Spleen (tissue), 11 donors: ENCODE results near the gene PKMYT1. TPM values are rescaled to one million over a fixed set of nuclear protein-coding genes. Genes with fewer than 3 reads are reported as not detected.

ENCODE experiments used
- DNase-seq: peaks from one replicate; pipeline ENCODE4 v3.0.0-alpha.2; 2020
- H3K27ac ChIP-seq, 8 donors: fragments of 200-600 bp; sonication (generic) in 7 of 8; 1 replicate in 4 of 8; 2 replicates in 4 of 8; pipeline versions ENCODE4 v1.5.0 to v1.8.0; 2016 to 2021; ENCODE audit warnings: inconsistent platforms in 4 of 8, mild to moderate bottlenecking in 4 of 8, moderate library complexity in 1 of 8
- H3K27me3 ChIP-seq, 7 donors: fragments of 200-600 bp; sonication (generic) in 6 of 7; replicated peaks in 1 of 7; 1 replicate in 4 of 7; 2 replicates in 3 of 7; pipeline versions ENCODE4 v1.5.0 to v1.8.0; 2016 to 2021; ENCODE audit warnings: inconsistent platforms in 3 of 7, mild to moderate bottlenecking in 1 of 7
- H3K36me3 ChIP-seq, 6 donors: fragments of 200-600 bp; sonication (generic) in 5 of 6; 1 replicate in 4 of 6; 2 replicates in 2 of 6; pipeline versions ENCODE4 v1.5.0 to v1.8.0; 2016 to 2021; ENCODE audit warnings: inconsistent platforms in 2 of 6
- H3K4me1 ChIP-seq, 6 donors: fragments of 200-600 bp; sonication (generic) in 5 of 6; 1 replicate in 3 of 6; 2 replicates in 3 of 6; pipeline versions ENCODE4 v1.5.0 to v1.8.0; 2016 to 2021; ENCODE audit warnings: inconsistent platforms in 3 of 6
- H3K4me3 ChIP-seq, 8 donors: fragments of 200-600 bp; sonication (generic) in 7 of 8; 1 replicate in 4 of 8; 2 replicates in 4 of 8; pipeline versions ENCODE4 v1.5.0 to v1.8.0; 2016 to 2021; ENCODE audit warnings: inconsistent platforms in 4 of 8, mild to moderate bottlenecking in 4 of 8, moderate library complexity in 2 of 8
- H3K9me3 ChIP-seq, 8 donors: fragments of 200-600 bp; sonication (generic) in 7 of 8; 1 replicate in 4 of 8; 2 replicates in 4 of 8; pipeline versions ENCODE4 v1.5.0 to v1.8.0; 2016 to 2021; ENCODE audit warnings: inconsistent platforms in 4 of 8
- CTCF ChIP-seq, 11 experiments: fragments of 200-600 bp in 7 of 11; fragments of 450-650 bp in 4 of 11; sonication (generic) in 4 of 11; IDR thresholded peaks in 8 of 11; conservative IDR thresholded peaks in 3 of 11; 1 replicate in 7 of 11; 2 replicates in 4 of 11; pipeline versions ENCODE4 v1.4.0 to v1.8.0; 2016 to 2021; ENCODE audit warnings: antibody characterized with exemption in 11 of 11, inconsistent platforms in 4 of 11, mild to moderate bottlenecking in 1 of 11
- POLR2A ChIP-seq, 3 donors: fragments of 450-650 bp; IDR thresholded peaks; one replicate each; pipeline ENCODE4 v1.5.1; 2017; ENCODE audit warnings: antibody characterized with exemption in 3 of 3, mild to moderate bottlenecking in 1 of 3
- POLR2AphosphoS5 ChIP-seq, 3 donors: sonication (generic); formaldehyde crosslinking; IDR thresholded peaks; one replicate each; pipeline ENCODE4 v1.5.1; 2017; ENCODE audit warnings: antibody characterized with exemption in 3 of 3
- WGBS, 5 donors: extraction: QIAGEN DNeasy Blood & Tissue Kit in 3 of 5; methylation state at CpG; one replicate each; pipeline versions ENCODE4 v1.1.5 to v1.1.7; 2013 to 2018; 5-methylcytosine and 5-hydroxymethylcytosine counted together
- intact Hi-C: fragments of 100-400 bp; cut with DNase I; formaldehyde crosslinking; loops from one replicate; pipeline ENCODE4 v1.15.0; 2023; ENCODE audit warnings: low total_unique reads
- polyA plus RNA-seq, 3 donors: library from polyadenylated mRNA; stranded (reverse); fragments of 200-250 nt; gene quantifications; one replicate each; pipeline ENCODE4 v1.2.1, GENCODE V29; 2013
- total RNA-seq, 7 donors: library from RNA; depleted of rRNA in 3 of 7; stranded (reverse); fragments of >200 nt in 3 of 7; fragmentation: NEBNext Ultra II Directional in 4 of 7; extraction: Animal tissue kit (Norgen Biotek cat#: 25700) in 4 of 7; gene quantifications; one replicate each; pipeline versions ENCODE4 v1.1.0 to v1.2.1, GENCODE V29; 2016 to 2021
- donor health status: healthy with polysubstance abuse.
- donor health status: DM: no; HTN: no; CAD: no; lungs with moderate emphysema.
- donor health status: DM: no; HTN: no; CAD: no.
- donor health status: Bipolar disorder and iron deficiency.
- donor health status: healthy.
- donor health status: DM: no; HTN: no; CAD: no.
- donor health status: DM: yes; HTN: yes; CAD: no.

The PKMYT1 gene
- total and polyA plus RNA-seq, 10 donors: 3.3 to 11.3 (median 6.2) TPM

- WGBS, 5 donors: 26 to 47% (median 33%) methylated on average over 12 to 13 of the region's 13 CpGs
- Histone ChIP-seq H3K27ac (peak overlapping the region in 7 of 8 donors; percentile 55 to 92 (median 83)), H3K9me3 (no peaks in the 10 kb centered on the region), H3K4me3 (peak overlapping the region in 4 of 8 donors; percentile 16 to 59 (median 23)), H3K36me3 (no peaks in the 10 kb centered on the region), H3K4me1 (peaks cover 18 to 72% (median 44%) of the 10 kb centered on the region in 6 donors), H3K27me3 (peaks cover 0 to 69% (median 15%) of the 10 kb centered on the region in 7 donors)
- TF ChIP-seq POLR2A (IDR thresholded peaks at IDR 0.05): no peak
- no peak for TF ChIP-seq POLR2AphosphoS5 (IDR thresholded peaks at IDR 0.05)
- intact Hi-C loops: no loop called here
- no peak for DNase-seq
Measured at GRCh38 chr16:3007059-3007956, 27.1 kb upstream of the PKMYT1 start.

GRCh38 chr16:3004781-3005284 is 24.6 kb upstream of the PKMYT1 start:
- peak in 1 of 3 donors; percentile 37 for TF ChIP-seq POLR2AphosphoS5 (IDR thresholded peaks at IDR 0.05)
- TF ChIP-seq POLR2A (IDR thresholded peaks at IDR 0.05): no peak
- DNase-seq: peak; percentile 89
- peak overlapping the region in 7 of 8 donors; percentile 21 to 92 (median 76) for H3K27ac ChIP-seq
- WGBS, 5 donors: 12 to 21% (median 20%) methylated on average over 19 to 25 of the region's 25 CpGs
- H3K4me1 ChIP-seq: peaks cover 18 to 62% (median 44%) of the 10 kb centered on the region in 6 donors
- H3K9me3 ChIP-seq: no peaks in the 10 kb centered on the region
- intact Hi-C loops: no loop called here
- peaks cover 0 to 58% (median 8%) of the 10 kb centered on the region in 7 donors for H3K27me3 ChIP-seq
- no peaks in the 10 kb centered on the region for H3K36me3 ChIP-seq
- peak overlapping the region in 7 of 8 donors; percentile 9 to 72 (median 34) for H3K4me3 ChIP-seq

GRCh38 chr16:3004319-3004718 is 24.1 kb upstream of the PKMYT1 start:
- TF ChIP-seq POLR2A (IDR thresholded peaks at IDR 0.05) (no peak), POLR2AphosphoS5 (IDR thresholded peaks at IDR 0.05) (no peak), CTCF (IDR thresholded peaks at IDR 0.05 in 8 of 11, conservative IDR thresholded peaks at IDR 0.05 in 3 of 11) (no peak)

GRCh38 chr16:3003582-3004270 is 23.5 kb upstream of the PKMYT1 start:
- WGBS, 5 donors: 8 to 15% (median 10%) methylated on average over 31 to 58 of the region's 58 CpGs
- TF ChIP-seq POLR2AphosphoS5 (IDR thresholded peaks at IDR 0.05): peak; percentile 59 to 85 (median 78)
- TF ChIP-seq POLR2A (IDR thresholded peaks at IDR 0.05): no peak
- peak; percentile 39 to 81 (median 63) for TF ChIP-seq CTCF (IDR thresholded peaks at IDR 0.05 in 8 of 11, conservative IDR thresholded peaks at IDR 0.05 in 3 of 11)
- Histone ChIP-seq H3K9me3 (no peaks in the 10 kb centered on the region), H3K27me3 (peaks cover 0 to 51% (median 8%) of the 10 kb centered on the region in 7 donors), H3K27ac (peak overlapping the region in 3 of 8 donors; percentile 78 to 92 (median 84)), H3K36me3 (no peaks in the 10 kb centered on the region), H3K4me1 (peaks cover 18 to 51% (median 38%) of the 10 kb centered on the region in 6 donors), H3K4me3 (peak overlapping the region in 7 of 8 donors; percentile 23 to 72 (median 35))
- intact Hi-C loops: no loop called here
- DNase-seq: peak; percentile 98

More at GRCh38 chr16:3004319-3004718, 24.1 kb upstream of the PKMYT1 start:
- intact Hi-C loops: no loop called here
- H3K4me3 ChIP-seq: peak overlapping the region in 4 of 8 donors; percentile 35 to 72 (median 38)
- DNase-seq: no peak
- H3K27ac ChIP-seq: peak overlapping the region in 3 of 8 donors; percentile 78 to 92 (median 84)
- peaks cover 18 to 57% (median 42%) of the 10 kb centered on the region in 6 donors for H3K4me1 ChIP-seq
- H3K9me3 ChIP-seq: no peaks in the 10 kb centered on the region
- no peaks in the 10 kb centered on the region for H3K36me3 ChIP-seq
- peaks cover 0 to 53% (median 8%) of the 10 kb centered on the region in 7 donors for H3K27me3 ChIP-seq
- 0 to 2% (median 1%) methylated on average over 16 to 67 of the region's 67 CpGs for WGBS, 5 donors
